Astrocyte of the cerebellum (primary cell): ENCODE results near the gene PLCD1.
"Not testable (repeated sequence)": the region's sequence is repeated elsewhere in the genome, so short reads cannot be mapped to it uniquely, and the experiment has no call there.

Source experiments
- DNase-seq: peaks from one replicate; pipeline ENCODE4 v3.0.0-alpha.2; 2011; ENCODE audit warnings: low read depth
- H3K4me3 ChIP-seq: 2 replicates; pipeline ENCODE4 v1.5.1; 2011; ENCODE audit warnings: mild to moderate bottlenecking, low read depth, low read length, moderate library complexity
- in situ Hi-C: cut with HindIII; loops from 2 replicates; pipeline ENCODE4 v1.10.0; 2017; ENCODE audit warnings: low sequenced_read_pairs
- TF ChIP-seq, protein P1 (sequence below): IDR thresholded peaks from 2 replicates; pipeline ENCODE4 v1.5.1; 2012; ENCODE audit warnings: low read length, low read depth, moderate library complexity, mild to moderate bottlenecking; ENCODE audit errors: missing control alignments

PLCD1 gene

DNA sequence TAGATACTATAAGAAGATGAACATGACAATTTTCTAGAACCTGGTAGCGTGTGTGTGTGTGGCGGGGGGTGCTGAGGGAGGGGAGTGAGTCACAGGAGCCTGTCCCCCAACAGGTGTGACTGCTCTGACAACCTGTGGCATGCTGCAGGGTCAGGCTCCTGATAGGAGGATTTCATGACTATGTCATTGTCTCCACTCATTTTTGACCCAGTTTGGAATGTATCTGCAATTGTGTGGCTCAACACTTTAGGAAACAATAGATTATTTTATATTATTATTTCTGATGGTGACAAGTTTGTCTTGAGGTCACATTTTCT, 48.1 kb downstream of the PLCD1 start:
- H3K4me3 ChIP-seq = no peak overlapping the region
- TF ChIP-seq, protein P1, sequence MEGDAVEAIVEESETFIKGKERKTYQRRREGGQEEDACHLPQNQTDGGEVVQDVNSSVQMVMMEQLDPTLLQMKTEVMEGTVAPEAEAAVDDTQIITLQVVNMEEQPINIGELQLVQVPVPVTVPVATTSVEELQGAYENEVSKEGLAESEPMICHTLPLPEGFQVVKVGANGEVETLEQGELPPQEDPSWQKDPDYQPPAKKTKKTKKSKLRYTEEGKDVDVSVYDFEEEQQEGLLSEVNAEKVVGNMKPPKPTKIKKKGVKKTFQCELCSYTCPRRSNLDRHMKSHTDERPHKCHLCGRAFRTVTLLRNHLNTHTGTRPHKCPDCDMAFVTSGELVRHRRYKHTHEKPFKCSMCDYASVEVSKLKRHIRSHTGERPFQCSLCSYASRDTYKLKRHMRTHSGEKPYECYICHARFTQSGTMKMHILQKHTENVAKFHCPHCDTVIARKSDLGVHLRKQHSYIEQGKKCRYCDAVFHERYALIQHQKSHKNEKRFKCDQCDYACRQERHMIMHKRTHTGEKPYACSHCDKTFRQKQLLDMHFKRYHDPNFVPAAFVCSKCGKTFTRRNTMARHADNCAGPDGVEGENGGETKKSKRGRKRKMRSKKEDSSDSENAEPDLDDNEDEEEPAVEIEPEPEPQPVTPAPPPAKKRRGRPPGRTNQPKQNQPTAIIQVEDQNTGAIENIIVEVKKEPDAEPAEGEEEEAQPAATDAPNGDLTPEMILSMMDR = no peak
- in situ Hi-C loops = no loop called here
- no peak for DNase-seq

DNA sequence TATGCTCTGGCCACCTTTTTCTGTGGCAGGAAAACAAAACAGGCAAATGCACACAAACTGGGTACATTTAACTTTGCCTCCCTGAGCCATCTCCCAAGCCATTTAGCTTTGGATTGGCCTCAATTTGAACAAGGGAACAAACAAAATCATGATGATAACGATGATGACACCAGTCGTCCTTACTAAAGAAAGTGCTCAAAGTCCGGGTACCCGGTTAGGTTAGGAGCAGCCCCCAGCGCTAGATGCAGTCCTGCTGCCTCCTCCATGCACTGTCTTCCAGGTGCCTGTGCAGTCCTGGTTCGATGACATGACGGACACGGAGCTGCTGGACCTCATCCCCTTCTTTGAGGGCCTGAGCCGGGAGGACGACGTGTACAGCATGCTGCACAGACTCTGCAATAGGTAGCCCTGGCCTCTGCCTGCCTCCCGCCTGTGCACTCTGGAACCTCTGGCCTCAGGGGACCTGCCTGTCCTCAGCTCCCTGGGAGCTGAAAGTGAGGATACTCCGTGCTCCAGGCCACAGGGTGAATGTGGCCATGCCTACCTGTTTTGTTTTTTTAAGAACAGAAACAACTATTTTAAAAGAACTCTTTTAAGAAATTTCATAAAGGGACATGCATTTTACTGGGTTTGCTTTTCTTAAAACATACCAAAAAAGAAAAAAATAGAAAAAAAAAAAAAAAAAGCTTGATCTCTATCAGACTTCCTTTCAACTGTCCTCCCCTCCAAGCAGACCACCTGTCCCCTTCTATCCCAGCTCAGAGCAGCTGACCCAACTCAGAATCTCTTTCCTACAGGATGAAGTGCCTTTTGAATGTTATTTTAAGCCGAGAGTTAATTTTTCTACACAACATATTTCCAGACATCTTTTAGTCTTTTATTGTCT, 48.7 kb downstream of the PLCD1 start:
- in situ Hi-C loops = no loop called here
- TF ChIP-seq, protein P1 = no peak
- no peak for DNase-seq
- no peak overlapping the region for H3K4me3 ChIP-seq

DNA sequence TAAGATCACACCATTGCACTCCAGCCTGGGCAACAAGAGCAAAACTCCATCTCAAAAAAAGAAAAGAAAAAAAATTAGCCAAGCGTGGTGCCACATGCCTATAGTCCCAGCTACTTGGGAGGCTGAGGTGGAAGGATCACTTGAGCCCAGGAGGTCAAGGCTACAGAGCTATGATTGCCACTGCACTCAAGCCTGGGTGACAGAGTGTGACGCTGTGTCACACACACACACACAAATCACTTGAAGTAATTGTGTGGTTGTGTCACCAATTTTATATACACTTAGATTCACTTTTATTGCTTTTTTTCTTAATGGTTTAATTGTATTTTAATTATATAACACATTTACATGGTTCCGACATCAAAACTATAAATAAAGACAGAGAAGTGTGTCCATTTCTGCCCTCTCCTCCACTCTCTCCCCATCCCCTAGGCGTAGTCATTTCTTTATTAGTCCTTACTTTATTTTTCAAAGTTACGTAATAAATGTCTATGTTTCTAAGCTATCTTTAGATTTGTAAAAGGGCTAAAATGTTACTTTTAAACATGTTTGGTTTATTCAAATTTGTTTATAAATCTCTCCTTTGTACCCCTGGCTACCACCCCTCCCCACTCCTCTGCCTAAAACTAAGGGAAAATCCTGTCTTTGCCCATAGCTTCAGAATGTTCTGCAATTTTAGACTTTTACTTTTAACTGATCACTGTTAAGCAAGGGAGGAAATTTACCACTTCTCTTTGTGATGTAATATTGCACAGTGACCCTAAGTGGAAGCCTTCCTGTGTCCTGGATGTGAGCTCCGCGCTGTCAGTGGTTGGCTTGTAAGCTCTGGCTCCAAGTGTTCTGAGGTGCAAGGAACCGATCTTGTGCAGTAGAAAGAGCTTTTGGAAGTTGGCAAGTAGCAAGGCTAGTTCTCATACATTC, 49.6 kb downstream of the PLCD1 start:
- no peak for DNase-seq
- TF ChIP-seq, protein P1 = no peak
- no peak overlapping the region for H3K4me3 ChIP-seq
- in situ Hi-C loops = no loop called here

DNA sequence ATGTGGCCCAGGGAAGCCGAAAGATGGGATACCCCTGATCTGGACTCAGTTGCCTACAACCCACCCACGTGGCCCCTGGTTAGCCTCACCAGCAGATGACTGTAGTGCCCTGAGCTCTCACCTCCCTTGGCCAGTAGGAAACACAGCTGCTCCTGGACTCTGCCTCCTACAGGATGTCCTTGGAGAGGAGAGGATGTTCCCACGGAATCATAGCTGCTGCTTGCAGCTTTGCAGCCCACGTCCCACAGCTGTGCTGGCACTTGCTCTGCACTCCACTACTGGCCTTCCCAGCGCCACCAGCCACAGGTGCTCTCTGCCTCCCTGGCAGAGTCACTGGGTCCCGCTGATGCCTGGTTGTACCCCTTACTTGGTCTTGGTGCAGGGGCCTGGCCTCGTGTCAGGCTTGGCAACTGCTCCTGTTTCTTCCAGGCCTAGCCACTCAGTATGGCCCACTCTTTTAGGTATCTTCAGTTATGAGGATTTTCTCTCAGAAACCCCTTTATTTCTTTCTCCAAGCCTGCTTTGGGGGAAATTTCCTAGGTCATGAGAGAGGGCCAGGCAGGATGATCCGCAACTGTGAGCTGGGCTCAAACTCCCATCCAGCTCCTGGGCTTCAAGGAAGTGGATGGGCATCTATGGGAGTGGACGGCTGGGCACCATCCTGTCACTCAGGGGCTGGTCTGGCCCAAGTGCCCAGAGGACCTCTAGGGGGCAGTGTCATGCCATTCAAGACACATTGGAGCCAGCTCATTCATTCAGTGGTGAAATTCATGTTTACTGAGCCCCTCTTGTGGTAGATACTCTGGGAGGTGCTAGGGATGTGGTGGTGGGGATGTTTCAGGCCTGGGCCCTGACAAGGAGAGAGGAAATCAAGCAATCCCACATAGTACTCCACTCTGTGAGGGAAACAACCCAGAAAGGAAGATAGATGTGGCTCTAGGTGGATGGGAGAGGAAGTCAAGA, 55.0 kb downstream of the PLCD1 start:
- in situ Hi-C loops = loop anchor here (25.0 kb wide), 1 partner anchor 537 kb away; no protein-coding TSS in a partner anchor
- peak; percentile 39 for DNase-seq
- no peak overlapping the region for H3K4me3 ChIP-seq
- TF ChIP-seq, protein P1 = peak; percentile 84

DNA sequence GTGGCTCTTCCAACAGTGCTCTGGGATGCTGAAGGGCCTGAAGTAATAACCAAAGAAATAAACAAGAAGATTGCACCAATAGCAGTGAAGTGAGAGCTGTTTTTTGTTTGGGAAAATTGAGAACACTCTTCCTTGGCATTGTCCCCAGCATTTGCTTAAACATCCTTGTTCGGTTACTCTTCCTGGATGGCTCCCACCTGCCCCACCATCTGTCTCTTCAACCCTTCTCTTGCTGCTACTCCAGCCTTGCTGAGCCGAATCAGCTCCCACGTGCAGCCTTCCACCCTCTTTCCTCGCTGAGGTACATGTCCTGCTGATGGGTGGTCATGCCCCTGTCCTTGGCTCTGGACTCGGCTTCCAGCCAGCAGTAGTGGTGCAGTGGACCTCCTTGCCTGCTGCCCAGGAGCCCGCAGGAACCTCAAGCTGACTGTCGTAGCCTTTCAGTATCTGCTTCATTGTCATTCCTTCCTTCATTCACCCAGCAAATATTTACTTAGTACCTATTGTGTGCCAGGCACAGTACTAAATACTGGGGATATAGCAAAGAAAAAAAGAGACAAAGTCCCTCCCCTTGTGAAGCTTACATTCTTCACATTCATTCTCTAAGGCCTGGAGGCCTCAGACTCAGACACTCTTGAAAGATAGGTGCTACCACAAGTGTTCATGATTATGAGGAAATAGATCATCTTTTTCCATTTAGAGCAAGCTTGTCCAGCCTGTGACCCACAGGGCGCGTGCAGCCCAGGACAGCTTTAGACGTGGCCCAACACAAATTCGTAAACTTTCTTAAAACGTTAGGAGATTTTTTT, 56.0 kb downstream of the PLCD1 start:
- TF ChIP-seq, protein P1 = no peak
- DNase-seq = no peak
- H3K4me3 ChIP-seq = no peak overlapping the region
- in situ Hi-C loops = loop anchor here (25.0 kb wide), 1 partner anchor 536 kb away; no protein-coding TSS in a partner anchor

DNA sequence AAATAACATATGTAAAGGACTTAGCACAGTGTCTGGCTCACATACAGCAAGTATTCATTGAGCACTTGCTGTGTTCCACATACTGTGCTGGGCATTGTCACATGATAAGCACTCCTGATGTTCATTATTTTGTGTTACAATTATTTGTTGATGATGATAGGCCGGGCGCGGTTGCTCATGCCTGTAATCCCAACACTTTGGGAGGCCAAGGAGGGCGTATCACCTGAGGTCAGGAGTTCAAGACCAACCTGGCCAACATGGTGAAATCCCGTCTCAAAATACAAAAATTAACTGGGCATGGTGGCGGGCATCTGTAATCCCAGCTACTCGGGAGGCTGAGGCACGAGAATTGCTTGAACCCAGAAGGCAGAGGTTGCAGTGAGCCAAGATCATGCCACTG, 57.4 kb downstream of the PLCD1 start:
- in situ Hi-C loops = loop anchor here (25.0 kb wide), 1 partner anchor 535 kb away; no protein-coding TSS in a partner anchor
- DNase-seq, H3K4me3 ChIP-seq: not testable (repeated sequence)
